Mesenchymal stem cell (in vitro differentiated cells and primary cell): Measurements from ENCODE around the gene GPN3.
A peak's percentile ranks its signal among the peaks of the same experiment; 100 is the strongest.

Source experiments
- DNase-seq: peaks from one replicate; pipeline ENCODE4 v3.0.0-alpha.2; 2013
- H2AFZ ChIP-seq: one replicate; pipeline ENCODE4 v1.6.1; 2013; ENCODE audit warnings: low read depth, mild to moderate bottlenecking, control low read depth, inconsistent platforms, low read length, moderate library complexity
- H2AK5ac ChIP-seq: 2 replicates; pipeline ENCODE4 v1.6.1; 2013; ENCODE audit warnings: low read length, moderate library complexity, mild to moderate bottlenecking, inconsistent platforms; ENCODE audit not compliant: severe bottlenecking
- H2BK120ac ChIP-seq: one replicate; pipeline ENCODE4 v1.6.1; 2013; ENCODE audit warnings: low read depth, mild to moderate bottlenecking, inconsistent platforms, low read length, moderate library complexity
- H2BK12ac ChIP-seq, 2 experiments: one replicate each; pipeline ENCODE4 v1.6.1; 2013; ENCODE audit warnings: inconsistent platforms in 2 of 2, low read length in 2 of 2, mild to moderate bottlenecking in 2 of 2, moderate library complexity in 2 of 2, control low read depth in 1 of 2
- H2BK15ac ChIP-seq: one replicate; pipeline ENCODE4 v1.6.1; 2013; ENCODE audit warnings: mild to moderate bottlenecking, low read depth, inconsistent platforms; ENCODE audit not compliant: poor library complexity, severe bottlenecking
- H2BK5ac ChIP-seq: 2 replicates; pipeline ENCODE4 v1.6.1; 2013; ENCODE audit warnings: low read depth, mild to moderate bottlenecking, low read length, control low read depth, inconsistent platforms; ENCODE audit not compliant: poor library complexity, severe bottlenecking
- H3K14ac ChIP-seq, 2 experiments: one replicate each; pipeline ENCODE4 v1.6.1; 2013; ENCODE audit warnings: inconsistent platforms in 2 of 2, low read length in 2 of 2, control low read depth in 1 of 2, mild to moderate bottlenecking in 1 of 2, moderate library complexity in 1 of 2
- H3K18ac ChIP-seq, 2 experiments: one replicate each; pipeline ENCODE4 v1.6.1; 2013; ENCODE audit warnings: inconsistent platforms in 2 of 2, low read length in 2 of 2, control low read depth in 1 of 2, low read depth in 1 of 2, mild to moderate bottlenecking in 1 of 2
- H3K23ac ChIP-seq, 2 experiments: one replicate each; pipeline ENCODE4 v1.6.1; 2013; ENCODE audit warnings: inconsistent platforms in 2 of 2, low read length in 2 of 2, mild to moderate bottlenecking in 2 of 2, moderate library complexity in 2 of 2, control low read depth in 1 of 2
- H3K27ac ChIP-seq: 2 replicates; pipeline ENCODE4 v1.5.1; 2013; ENCODE audit warnings: mild to moderate bottlenecking, moderate library complexity, low read length, control low read depth, inconsistent platforms; ENCODE audit not compliant: poor library complexity, severe bottlenecking
- H3K27me3 ChIP-seq, 2 experiments: 2 replicates each; pipeline versions ENCODE4 v1.6.1 to v1.7.0; 2013; ENCODE audit warnings: low read length in 2 of 2, mild to moderate bottlenecking in 2 of 2, moderate library complexity in 2 of 2, control low read depth in 1 of 2, inconsistent platforms in 1 of 2; ENCODE audit not compliant: control insufficient read depth in 1 of 2, insufficient read depth in 1 of 2
- H3K36me3 ChIP-seq, 2 experiments: 2 replicates each; pipeline versions ENCODE4 v1.6.1 to v1.7.0; 2013; ENCODE audit warnings: low read length in 2 of 2, control low read depth in 1 of 2, inconsistent platforms in 1 of 2, low read depth in 1 of 2, mild to moderate bottlenecking in 1 of 2; ENCODE audit not compliant: insufficient read depth in 2 of 2, control insufficient read depth in 1 of 2
- H3K4ac ChIP-seq, 2 experiments: one replicate each; pipeline ENCODE4 v1.6.1; 2013; ENCODE audit warnings: inconsistent platforms in 2 of 2, low read length in 2 of 2, mild to moderate bottlenecking in 2 of 2, moderate library complexity in 2 of 2, control low read depth in 1 of 2, low read depth in 1 of 2
- H3K4me1 ChIP-seq: 2 replicates; pipeline ENCODE4 v1.6.1; 2013; ENCODE audit warnings: low read depth, low read length, control low read depth; ENCODE audit not compliant: control insufficient read depth, insufficient read depth
- H3K4me2 ChIP-seq: 2 replicates; pipeline ENCODE4 v1.6.1; 2013; ENCODE audit warnings: low read length, mild to moderate bottlenecking, inconsistent platforms; ENCODE audit not compliant: poor library complexity, severe bottlenecking
- H3K4me3 ChIP-seq, 2 experiments: 2 replicates each; pipeline versions ENCODE4 v1.5.1 to v1.7.0; 2013; ENCODE audit warnings: low read length in 2 of 2, mild to moderate bottlenecking in 2 of 2, control low read depth in 1 of 2, low read depth in 1 of 2; ENCODE audit not compliant: insufficient read depth in 1 of 2
- H3K79me1 ChIP-seq: replicated peaks from 2 replicates; pipeline ENCODE4 v1.6.1; 2013; ENCODE audit warnings: mild to moderate bottlenecking, control low read depth, low read length, inconsistent platforms; ENCODE audit not compliant: poor library complexity, severe bottlenecking
- H3K9ac ChIP-seq: 2 replicates; pipeline ENCODE4 v1.7.0; 2013; ENCODE audit warnings: mild to moderate bottlenecking, low read length, moderate library complexity
- H3K9me3 ChIP-seq: 2 replicates; pipeline ENCODE4 v1.7.0; 2013; ENCODE audit warnings: mild to moderate bottlenecking, low read length; ENCODE audit not compliant: control insufficient read depth
- H4K8ac ChIP-seq: one replicate; pipeline ENCODE4 v1.6.1; 2013; ENCODE audit warnings: inconsistent platforms, mild to moderate bottlenecking, low read length, moderate library complexity
- H4K91ac ChIP-seq: one replicate; pipeline ENCODE4 v1.6.1; 2013; ENCODE audit warnings: mild to moderate bottlenecking, low read length, inconsistent platforms
- WGBS: methylation state at CpG from one replicate; pipeline ENCODE4 v1.1.7; 2013; ENCODE audit warnings: mixed read lengths; 5-methylcytosine and 5-hydroxymethylcytosine counted together

Gene GPN3

GRCh38 chr12:110458756-110459155, 9.3 kb downstream of the GPN3 start:
- no peak overlapping the region for H3K27ac ChIP-seq
- no peak overlapping the region for H3K14ac ChIP-seq

GRCh38 chr12:110453569-110454296, 14.3 kb downstream of the GPN3 start:
- H3K9ac ChIP-seq = no peak overlapping the region
- WGBS = 100% methylated on average over 1 of the region's 4 CpGs
- no peak for DNase-seq
- no peak overlapping the region for H2BK15ac ChIP-seq
- H3K14ac ChIP-seq = no peak overlapping the region
- H2BK12ac ChIP-seq = no peak overlapping the region
- no peak overlapping the region for H3K18ac ChIP-seq
- H4K91ac ChIP-seq = no peak overlapping the region
- H2BK5ac ChIP-seq = no peak overlapping the region
- H2AK5ac ChIP-seq = no peak overlapping the region
- H3K27ac ChIP-seq = no peak overlapping the region
- no peaks in the 10 kb centered on the region for H3K4me1 ChIP-seq
- no peak overlapping the region for H3K4me3 ChIP-seq
- H2BK120ac ChIP-seq = no peak overlapping the region
- H4K8ac ChIP-seq = no peak overlapping the region
- H3K4ac ChIP-seq = no peak overlapping the region
- H3K4me2 ChIP-seq = no peak overlapping the region
- peaks cover 2% of the 10 kb centered on the region for H3K79me1 ChIP-seq
- H3K36me3 ChIP-seq = peaks cover 17 to 23% of the 10 kb centered on the region in 2 experiments
- H3K27me3 ChIP-seq = no peaks in the 10 kb centered on the region
- no peaks in the 10 kb centered on the region for H3K9me3 ChIP-seq
- no peak overlapping the region for H3K23ac ChIP-seq
- H2AFZ ChIP-seq = no peak overlapping the region

More at GRCh38 chr12:110458756-110459155, 9.3 kb downstream of the GPN3 start:
- H3K18ac ChIP-seq = no peak overlapping the region
- no peak for DNase-seq
- H3K9me3 ChIP-seq = no peaks in the 10 kb centered on the region
- no peak overlapping the region for H2AK5ac ChIP-seq
- peaks cover 18 to 22% of the 10 kb centered on the region in 2 experiments for H3K36me3 ChIP-seq
- H2BK15ac ChIP-seq = no peak overlapping the region
- H2BK12ac ChIP-seq = no peak overlapping the region
- 96% methylated on average over 2 of the region's 4 CpGs for WGBS
- H3K27me3 ChIP-seq = no peaks in the 10 kb centered on the region
- no peak overlapping the region for H2AFZ ChIP-seq
- no peak overlapping the region for H3K4ac ChIP-seq
- no peak overlapping the region for H3K4me3 ChIP-seq
- H3K9ac ChIP-seq = no peak overlapping the region
- no peak overlapping the region for H3K23ac ChIP-seq
- no peak overlapping the region for H4K8ac ChIP-seq
- H4K91ac ChIP-seq = no peak overlapping the region
- H3K4me2 ChIP-seq = no peak overlapping the region
- no peaks in the 10 kb centered on the region for H3K4me1 ChIP-seq
- peaks cover 23% of the 10 kb centered on the region for H3K79me1 ChIP-seq
- H2BK120ac ChIP-seq = no peak overlapping the region
- no peak overlapping the region for H2BK5ac ChIP-seq

DNA sequence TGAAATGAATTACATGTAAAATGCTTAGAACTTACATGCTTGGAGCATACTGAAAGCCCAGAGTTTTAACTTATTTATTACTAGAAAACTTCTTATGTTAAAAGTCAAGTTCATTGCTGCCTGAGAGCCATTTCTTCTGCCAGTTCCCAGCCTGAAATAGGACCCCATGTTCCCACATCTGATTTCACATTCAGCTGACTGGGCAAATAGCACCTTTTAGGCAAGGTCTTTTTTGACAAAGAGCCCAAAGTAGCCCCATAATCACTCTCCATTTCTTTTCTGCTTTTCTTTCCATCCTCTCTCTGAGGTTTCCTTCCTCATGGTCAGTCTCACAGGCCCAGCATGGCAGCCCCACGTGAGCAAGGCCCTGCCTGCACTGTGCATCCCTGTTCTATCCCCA, 16.8 kb downstream of the GPN3 start:
- H3K4ac ChIP-seq = no peak overlapping the region
- no peaks in the 10 kb centered on the region for H3K9me3 ChIP-seq
- H4K91ac ChIP-seq = no peak overlapping the region
- H2BK15ac ChIP-seq = no peak overlapping the region
- no peak overlapping the region for H2BK120ac ChIP-seq
- H2BK12ac ChIP-seq = no peak overlapping the region
- no peak overlapping the region for H3K14ac ChIP-seq
- peaks cover 2% of the 10 kb centered on the region for H3K79me1 ChIP-seq
- H3K4me1 ChIP-seq = peaks cover 3% of the 10 kb centered on the region
- no peak overlapping the region for H3K27ac ChIP-seq
- H3K23ac ChIP-seq = no peak overlapping the region
- no peak overlapping the region for H4K8ac ChIP-seq
- no peak overlapping the region for H3K4me3 ChIP-seq
- H3K36me3 ChIP-seq = peaks cover 22 to 35% of the 10 kb centered on the region in 2 experiments
- no peak for DNase-seq
- WGBS = 92% methylated on average over 1 of the region's 1 CpG
- H3K27me3 ChIP-seq = no peaks in the 10 kb centered on the region
- H3K4me2 ChIP-seq = no peak overlapping the region
- H2AK5ac ChIP-seq = peak overlapping the region; percentile 87
- H3K9ac ChIP-seq = peak overlapping the region; percentile 99
- no peak overlapping the region for H2BK5ac ChIP-seq
- H3K18ac ChIP-seq = no peak overlapping the region
- no peak overlapping the region for H2AFZ ChIP-seq

DNA sequence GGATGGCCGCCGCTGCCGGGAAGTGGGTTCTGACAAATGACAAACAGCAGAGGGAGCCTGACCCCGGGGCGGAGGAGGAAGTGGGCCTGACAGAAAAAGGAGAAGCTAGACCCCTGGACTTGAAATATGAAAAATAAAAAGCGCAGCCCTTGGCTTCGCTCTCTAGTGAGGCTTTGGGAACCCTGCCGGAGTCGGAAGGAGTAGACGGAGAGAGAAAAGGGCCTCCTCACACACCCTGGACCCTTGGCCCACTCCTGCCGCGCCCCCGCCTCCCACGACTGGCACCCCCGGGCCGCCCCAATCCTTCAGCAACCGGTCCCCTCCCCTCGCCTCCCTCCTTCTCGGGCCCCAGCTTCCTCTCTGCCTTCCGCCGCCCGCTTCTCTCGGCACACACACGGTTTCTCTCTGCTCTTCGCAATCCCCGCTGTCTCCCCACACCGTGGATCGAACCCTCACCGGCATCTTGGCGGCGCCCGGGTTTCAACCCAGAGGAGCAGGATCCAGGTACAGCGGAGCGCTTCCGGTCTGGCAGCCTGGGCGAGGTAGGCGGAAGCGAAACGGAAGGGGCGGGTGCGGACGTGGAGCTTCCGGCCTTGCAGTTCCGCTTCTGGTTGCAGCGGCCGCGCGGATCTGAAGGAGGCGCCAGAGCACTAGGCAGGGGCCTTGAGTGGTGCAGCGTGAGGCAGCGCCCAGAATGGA, 18.1 kb downstream of the GPN3 start, which contains the start of gene ARPC3:
Gene ARPC3, minus strand, starts transcription at position 539 of the 699 bp plus-strand sequence. Its CDS starts 77 bp downstream, at position 462.
- H3K9me3 ChIP-seq = no peaks in the 10 kb centered on the region
- peaks cover 3% of the 10 kb centered on the region for H3K79me1 ChIP-seq
- peaks cover 3% of the 10 kb centered on the region for H3K4me1 ChIP-seq
- H3K4me3 ChIP-seq = peak within 1 kb of the TSS; percentile 85 to 98
- peak within 1 kb of the TSS; percentile 93 for H2BK15ac ChIP-seq
- H3K4me2 ChIP-seq = peak within 1 kb of the TSS; percentile 65
- peak within 1 kb of the TSS; percentile 88 for H2AK5ac ChIP-seq
- peak within 1 kb of the TSS; percentile 93 for H3K27ac ChIP-seq
- DNase-seq = peak; percentile 95
- H3K27me3 ChIP-seq = no peaks in the 10 kb centered on the region
- H3K23ac ChIP-seq = peak within 1 kb of the TSS in 1 of 2 experiments; percentile 5
- peak within 1 kb of the TSS; percentile 91 for H4K91ac ChIP-seq
- H3K4ac ChIP-seq = peak within 1 kb of the TSS; percentile 90 to 99
- H2BK120ac ChIP-seq = peak within 1 kb of the TSS; percentile 91
- H3K36me3 ChIP-seq = peaks cover 20 to 36% of the 10 kb centered on the region in 2 experiments
- peak within 1 kb of the TSS in 1 of 2 experiments; percentile 93 for H3K14ac ChIP-seq
- H3K9ac ChIP-seq = peak within 1 kb of the TSS; percentile 99
- peak within 1 kb of the TSS; percentile 22 for H2BK5ac ChIP-seq
- H2BK12ac ChIP-seq = no peak within 1 kb of the TSS
- H2AFZ ChIP-seq = no peak within 1 kb of the TSS
- peak within 1 kb of the TSS; percentile 93 for H4K8ac ChIP-seq
- under 1% methylated on average over 43 of the region's 51 CpGs for WGBS
- H3K18ac ChIP-seq = peak within 1 kb of the TSS; percentile 44 to 89
